Stimulated activated CD4-positive, alpha-beta T cell treated with anti-CD3 and anti-CD28 coated beads, TNF-alpha, amount 100 ng/mL, for 48 hours (primary cell): ENCODE measurements around the gene RNF125.

Experiments
- DNase-seq, 3 donors: peaks; one replicate each; pipeline ENCODE4 v3.0.0-alpha.2; 2020; ENCODE audit warnings: low read depth in 3 of 3

The RNF125 gene

DNA sequence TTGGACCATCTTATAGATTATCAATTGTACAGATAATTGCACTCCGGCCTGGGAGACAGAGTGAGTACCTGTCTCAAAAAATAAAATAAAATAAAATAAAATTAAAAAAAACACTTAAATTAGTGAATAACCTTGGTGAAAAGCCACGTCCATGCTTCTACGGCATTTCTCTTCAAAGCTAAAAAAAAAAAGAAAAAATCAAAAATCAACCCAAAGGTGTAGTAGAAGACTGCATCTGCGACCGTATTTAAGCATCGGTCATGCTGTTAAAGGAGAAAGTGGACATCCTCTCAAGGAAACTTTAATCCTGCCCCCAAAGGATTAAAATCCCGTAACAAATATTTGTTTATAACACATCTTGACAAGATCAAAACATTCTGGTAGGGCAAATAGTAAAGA lies 72.7 kb downstream of the RNF125 start:
- no peak for DNase-seq

DNA sequence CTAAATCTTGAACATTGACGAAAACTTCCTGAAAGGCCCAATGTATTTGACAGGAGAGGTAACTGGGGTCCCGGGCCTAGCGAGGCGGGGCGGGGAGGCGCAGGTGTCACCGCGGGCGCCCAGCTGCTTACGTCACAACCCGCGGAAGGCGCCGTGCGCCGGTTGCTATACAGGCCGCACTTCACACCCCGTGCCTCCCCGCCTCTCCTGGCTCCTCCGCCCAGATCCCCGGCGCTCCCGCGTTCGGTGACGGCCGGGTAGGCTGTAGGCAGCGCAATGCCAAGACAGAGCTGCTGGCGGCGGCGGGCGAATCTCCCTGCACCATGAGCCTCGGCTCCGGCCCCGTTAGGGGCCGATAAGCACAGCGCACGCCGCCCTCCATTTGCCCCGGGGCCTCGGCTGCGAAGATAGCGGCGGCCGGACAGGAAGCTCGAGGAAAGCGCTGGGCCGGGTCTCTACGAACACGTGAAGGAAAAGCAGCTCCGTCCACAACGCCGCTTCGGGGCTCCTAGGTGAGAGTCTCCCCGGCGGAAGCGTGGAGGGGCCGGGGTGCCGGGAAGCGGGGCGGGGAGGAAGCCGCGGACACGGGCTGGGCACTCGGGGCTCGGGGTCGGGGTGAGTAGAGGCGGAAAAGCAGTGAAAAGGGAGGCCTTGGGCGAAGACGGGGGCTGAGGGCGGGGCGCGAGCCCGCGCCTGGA lies 73.2 kb downstream of the RNF125 start, which contains the start of gene RNF138:
Gene RNF138 (plus strand): TSS at position 151 of the 698 bp plus-strand sequence. CDS start 903 bp downstream, outside the sequence.
- DNase-seq, result peak; percentile 65 to 86 (median 79)

DNA sequence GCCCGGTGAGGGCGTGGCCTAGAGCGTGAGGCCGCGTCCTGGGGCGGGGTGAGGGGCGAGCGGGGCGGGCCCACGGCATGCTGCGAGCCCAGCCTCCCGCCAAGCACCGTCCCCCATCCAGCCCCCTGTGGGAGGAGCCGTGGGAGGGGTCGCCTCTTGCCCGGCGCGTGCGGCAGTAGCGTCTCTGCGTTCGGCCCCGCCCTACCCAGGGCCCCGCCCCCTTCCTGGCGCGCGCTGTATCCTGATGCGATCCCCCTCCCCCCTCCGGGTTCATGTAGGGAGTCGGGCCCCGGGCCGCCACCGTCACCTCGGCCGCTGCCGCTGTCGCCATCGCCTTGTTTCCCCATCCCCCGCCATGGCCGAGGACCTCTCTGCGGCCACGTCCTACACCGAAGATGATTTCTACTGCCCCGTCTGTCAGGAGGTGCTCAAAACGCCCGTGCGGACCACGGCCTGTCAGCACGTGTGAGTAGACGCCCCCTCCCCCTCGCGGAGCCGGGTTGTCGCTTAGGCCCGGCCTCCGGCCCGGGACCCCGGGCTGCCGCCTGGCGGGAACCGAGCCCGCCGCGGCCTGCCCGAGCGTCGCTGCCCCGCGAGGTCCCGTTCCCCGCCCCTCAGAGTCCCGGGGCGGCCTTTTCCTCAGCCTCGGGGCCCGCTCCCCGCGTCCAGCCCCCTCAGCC lies 73.9 kb downstream of the RNF125 start:
- DNase-seq, result peak; percentile 99

DNA sequence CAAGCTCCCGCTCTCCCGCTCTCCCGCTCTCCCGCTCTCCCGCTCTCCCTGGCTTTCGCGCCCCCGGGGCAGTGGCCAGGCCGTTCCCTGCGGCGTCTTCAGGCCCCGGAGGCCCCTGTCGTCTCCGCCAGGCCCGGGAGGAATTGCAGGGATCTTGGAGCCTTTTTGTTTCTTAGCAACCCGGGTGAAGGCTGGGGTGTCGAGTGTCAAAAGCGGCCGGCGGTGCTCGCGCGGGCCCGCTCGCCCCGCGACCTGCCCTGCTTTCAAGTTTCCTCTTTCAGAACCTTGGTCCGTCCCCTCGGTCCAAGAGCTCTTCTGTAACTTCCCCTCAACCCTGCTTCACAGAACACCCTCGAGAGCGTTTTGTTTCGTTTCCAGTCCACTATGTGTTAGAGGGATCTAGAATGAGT lies 74.5 kb downstream of the RNF125 start:
- peak in 1 of 3 donors; percentile 5 for DNase-seq

DNA sequence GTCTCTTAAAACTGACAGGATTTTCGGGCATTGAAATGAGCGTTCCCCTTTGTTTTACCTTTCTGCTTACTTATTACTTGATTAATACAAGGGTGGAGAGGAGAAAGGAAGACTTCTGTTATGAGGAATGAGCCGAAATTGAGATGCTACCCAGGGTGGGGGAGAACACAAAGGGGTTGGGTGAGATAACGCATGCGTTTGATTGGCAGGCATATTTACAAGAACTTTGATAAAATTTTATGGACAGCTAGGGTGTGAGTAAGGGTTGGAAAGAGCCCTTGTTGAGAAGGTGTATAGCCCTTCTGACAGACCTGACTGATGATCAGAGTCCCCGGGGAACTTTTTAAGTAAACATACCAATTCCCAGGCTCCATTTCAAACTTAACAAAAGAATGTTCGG lies 74.9 kb downstream of the RNF125 start:
- no peak for DNase-seq

DNA sequence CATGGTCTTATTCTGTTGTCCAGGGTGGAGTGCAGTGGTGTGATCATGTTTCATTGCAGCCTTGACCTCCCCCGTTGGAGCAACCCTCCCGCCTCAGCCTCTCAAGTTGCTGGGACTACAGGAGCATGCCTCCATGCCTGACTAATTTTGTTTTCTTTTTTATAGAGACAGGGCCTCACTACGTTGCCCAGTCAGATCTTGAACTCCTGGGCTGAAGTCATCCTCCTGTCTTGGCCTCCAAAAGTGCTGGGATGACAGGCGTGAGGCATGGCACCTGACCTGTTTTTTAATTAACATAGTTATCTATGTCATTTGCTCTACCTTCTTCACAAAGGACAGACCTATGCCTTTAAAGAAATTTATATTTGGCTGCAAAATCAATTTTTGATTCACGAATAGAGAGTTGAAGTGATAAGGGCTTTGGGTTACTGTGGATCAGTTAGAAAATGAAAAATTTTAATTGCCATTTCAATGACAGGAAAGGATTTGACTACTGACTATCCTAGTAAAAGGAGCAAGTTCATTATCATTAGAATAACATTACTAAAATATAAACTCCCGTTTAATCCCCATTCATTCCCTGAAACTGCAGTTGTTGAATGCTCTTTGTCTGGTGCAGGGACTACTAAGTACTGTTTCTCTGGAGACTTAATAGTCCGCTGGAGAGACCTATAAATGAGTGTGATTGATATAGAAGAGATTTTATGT lies 76.7 kb downstream of the RNF125 start:
- no peak for DNase-seq

DNA sequence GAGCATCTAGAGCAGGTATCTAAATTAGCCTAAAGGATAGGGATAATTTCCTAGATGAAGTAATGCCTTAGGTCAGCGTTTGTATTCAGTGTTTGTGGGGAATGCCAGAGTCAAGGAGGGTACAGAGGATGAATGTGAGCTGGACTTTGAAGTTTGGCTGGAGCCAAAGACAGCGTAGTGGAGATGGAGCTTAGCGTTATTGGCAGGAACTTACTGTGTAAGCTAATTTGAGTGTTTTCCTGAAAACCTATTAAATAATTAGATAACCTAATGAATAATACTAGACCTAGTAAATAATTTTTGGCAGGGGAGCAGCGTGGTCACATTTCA lies 77.2 kb downstream of the RNF125 start:
- DNase-seq, result no peak

DNA sequence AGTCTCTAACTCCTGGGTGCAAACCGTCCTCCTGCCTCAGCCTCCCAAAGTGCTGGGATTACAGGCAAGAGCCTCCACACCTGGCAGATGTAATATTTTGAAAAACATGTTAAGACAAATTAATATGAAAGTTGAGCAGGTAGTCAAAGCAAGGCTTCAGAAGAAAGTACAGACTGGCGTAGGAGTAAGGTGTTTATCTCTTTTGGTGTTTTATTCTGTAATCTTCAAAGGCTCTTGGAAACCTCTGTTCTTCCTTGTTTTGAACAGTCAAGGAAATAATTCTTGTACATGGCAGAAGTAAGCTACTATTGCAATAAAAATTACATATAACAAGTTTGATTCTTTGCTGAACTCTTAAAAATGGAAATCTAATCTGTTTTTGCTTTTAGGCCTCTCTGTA lies 78.3 kb downstream of the RNF125 start:
- DNase-seq, result no peak

DNA sequence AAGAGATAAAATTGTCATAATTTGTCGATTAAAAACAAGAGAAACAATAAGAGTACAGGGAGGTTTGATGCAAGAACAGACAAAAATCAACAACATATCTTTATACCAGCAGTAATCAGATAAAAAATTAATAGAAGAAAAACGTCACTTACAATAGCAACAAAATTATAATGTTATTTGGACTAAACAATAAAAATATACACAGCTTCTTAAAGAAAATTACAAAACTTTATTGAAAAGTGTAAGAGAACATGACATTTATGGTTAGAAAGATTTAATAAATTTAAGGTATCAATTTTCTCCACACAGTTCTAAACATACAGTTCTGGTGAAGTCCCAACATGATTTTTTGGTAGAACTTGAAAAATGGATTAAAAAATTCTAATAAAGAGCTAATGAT lies 85.9 kb downstream of the RNF125 start:
- DNase-seq, result no peak

DNA sequence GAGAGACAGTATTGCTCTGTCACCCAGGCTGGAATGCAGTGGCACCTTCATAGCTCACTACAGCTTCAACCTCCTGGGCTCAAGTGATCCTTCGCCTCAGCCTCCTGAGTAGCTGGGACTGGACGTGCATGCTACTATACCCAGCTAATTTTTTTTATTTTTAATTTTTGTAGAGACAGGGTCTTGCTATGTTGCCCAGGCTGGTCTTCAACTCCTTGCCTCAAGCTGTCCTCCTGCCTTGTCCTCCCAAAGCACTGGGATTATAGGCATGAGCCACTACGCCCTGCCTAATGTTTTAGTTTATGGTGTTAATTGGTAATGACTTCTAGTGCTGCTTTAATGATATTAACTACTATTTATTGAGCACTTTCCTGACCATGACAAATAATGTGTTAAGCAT lies 91.4 kb downstream of the RNF125 start:
- no peak for DNase-seq

DNA sequence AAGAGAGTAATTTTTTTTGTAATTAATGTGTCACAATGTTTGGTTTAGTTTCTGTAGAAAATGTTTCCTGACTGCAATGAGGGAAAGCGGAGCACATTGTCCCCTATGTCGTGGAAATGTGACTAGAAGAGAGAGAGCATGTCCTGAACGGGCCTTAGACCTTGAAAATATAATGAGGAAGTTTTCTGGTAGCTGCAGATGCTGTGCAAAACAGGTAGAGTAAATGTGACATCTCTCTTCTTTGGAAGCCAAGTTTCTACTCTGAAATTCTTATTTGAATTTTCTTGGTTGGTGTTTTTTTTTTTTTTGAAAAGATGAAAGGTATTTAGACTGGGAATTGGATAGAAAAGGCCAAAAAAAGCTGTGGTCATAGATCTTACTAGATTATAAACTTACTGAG lies 93.1 kb downstream of the RNF125 start:
- no peak for DNase-seq

DNA sequence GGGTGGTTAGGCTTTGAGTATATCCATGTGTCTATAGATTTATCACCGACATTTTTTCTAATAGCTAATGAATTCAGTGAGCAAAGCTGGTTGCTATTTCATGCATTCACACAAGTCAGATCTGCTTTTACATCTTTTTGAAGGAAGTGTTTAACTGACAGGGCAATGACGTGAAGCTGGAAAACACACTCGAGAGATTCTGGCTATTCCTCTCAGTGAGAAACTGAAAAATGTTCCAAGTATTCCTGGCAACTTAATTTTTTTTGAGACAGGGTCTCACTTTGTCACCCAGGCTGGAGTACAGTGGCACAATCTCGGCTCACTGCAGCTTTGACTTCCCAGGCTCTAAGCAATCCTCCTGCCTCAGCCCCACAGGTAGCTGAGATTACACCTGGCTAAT lies 94.2 kb downstream of the RNF125 start:
- DNase-seq, result no peak

DNA sequence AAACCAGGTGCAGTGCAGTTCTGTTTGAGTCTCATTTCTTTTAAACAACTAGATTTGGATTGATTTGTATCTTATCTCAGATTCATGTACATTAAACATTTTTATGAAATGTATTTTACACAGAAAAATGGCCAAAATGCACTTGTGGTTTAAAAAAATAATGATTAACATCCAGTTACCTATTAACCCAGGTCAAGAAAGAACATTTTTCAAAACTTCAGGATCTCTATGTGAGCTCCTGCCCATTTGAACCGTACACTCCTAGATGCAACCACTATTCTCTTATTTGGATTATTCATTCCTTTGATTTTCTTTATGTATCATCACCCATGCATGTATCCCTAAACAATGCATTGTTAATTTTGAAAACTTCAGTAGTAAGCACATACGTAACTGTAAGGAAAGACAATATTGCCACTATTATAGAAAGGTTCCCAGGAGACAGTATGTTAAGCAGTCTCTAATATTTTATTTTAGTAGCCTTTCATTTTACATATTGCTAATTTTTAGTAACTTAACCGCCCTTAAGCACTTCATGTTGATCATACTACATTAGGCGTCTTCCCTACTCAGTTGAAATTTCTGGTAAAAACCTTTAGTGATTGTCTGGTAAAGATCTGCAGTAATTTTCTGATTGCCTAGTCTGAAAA lies 95.8 kb downstream of the RNF125 start:
- no peak for DNase-seq

DNA sequence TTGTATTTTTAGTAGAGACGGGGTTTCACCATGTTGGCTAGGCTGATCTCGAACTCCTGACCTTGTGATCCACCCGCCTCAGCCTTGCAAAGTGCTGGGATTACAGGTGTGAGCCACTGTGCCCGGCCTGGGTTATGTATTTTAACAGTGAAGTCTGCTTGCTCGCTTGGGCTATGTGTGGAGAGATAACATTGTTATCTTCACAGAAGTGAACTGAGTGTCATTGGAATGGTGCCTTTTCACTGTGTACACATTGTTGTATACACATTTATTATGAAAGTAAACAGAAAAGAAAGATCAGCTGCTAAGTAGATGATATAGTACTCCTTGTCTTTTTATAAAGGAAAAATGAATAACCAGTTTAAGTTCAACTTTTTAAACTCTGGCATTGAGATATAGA lies 103.4 kb downstream of the RNF125 start:
- DNase-seq, result no peak
